ENCODE results near the gene ERC2. TPM values are rescaled to one million over a fixed set of nuclear protein-coding genes. Genes with fewer than 3 reads are reported as not detected.

ERC2 gene
- total and polyA plus RNA-seq, 5 donors from 2014 or later = not detected

GRCh38 chr3:55678546-55679216 lies 789.6 kb downstream of the ERC2 start:
- Mint-ChIP-seq H3K36me3 (no peaks in the 10 kb centered on the region), H3K27ac (no peak overlapping the region), H3K4me3 (no peak overlapping the region), H3K9me3 (peaks cover 0 to 4% (median 0%) of the 10 kb centered on the region in 7 donors), H3K4me1 (no peaks in the 10 kb centered on the region), H3K27me3 (peaks cover 4% of the 10 kb centered on the region)
- Histone ChIP-seq H3K27me3 (ENCODE audit: control insufficient read depth, insufficient read depth, low read length) (no peaks in the 10 kb centered on the region), H3K27ac (ENCODE audit: insufficient read depth, low read length, poor library complexity, severe bottlenecking) (no peak overlapping the region), H3K36me3 (ENCODE audit: control insufficient read depth, insufficient read depth, low read length) (no peaks in the 10 kb centered on the region), H3K4me3 (ENCODE audit: low read depth, low read length) (no peak overlapping the region), H3K4me1 (ENCODE audit: control insufficient read depth, insufficient read depth, low read length, poor library complexity, severe bottlenecking) (no peaks in the 10 kb centered on the region), H3K9me3 (ENCODE audit: control insufficient read depth in 2 of 2, low read length in 2 of 2) (no peaks in the 10 kb centered on the region)
- no peak for DNase-seq
- ATAC-seq (ENCODE audit: low read depth in 2 of 2) = no peak

- no peaks in the 10 kb centered on the region for H3K27me3 ChIP-seq (ENCODE audit: control insufficient read depth, insufficient read depth, low read length)
- H3K27ac Mint-ChIP-seq = no peak overlapping the region
- H3K9me3 ChIP-seq (ENCODE audit: control insufficient read depth in 2 of 2, low read length in 2 of 2) = no peaks in the 10 kb centered on the region
- H3K27ac ChIP-seq (ENCODE audit: insufficient read depth, low read length, poor library complexity, severe bottlenecking) = no peak overlapping the region
- H3K36me3 ChIP-seq (ENCODE audit: control insufficient read depth, insufficient read depth, low read length) = no peaks in the 10 kb centered on the region
- no peaks in the 10 kb centered on the region for H3K36me3 Mint-ChIP-seq
- peaks cover 4% of the 10 kb centered on the region for H3K27me3 Mint-ChIP-seq
- DNase-seq (no peak), ATAC-seq (ENCODE audit: low read depth in 2 of 2) (no peak)
- no peaks in the 10 kb centered on the region for H3K4me1 ChIP-seq (ENCODE audit: control insufficient read depth, insufficient read depth, low read length, poor library complexity, severe bottlenecking)
- H3K9me3 Mint-ChIP-seq = peaks cover 0 to 4% (median 0%) of the 10 kb centered on the region in 7 donors
- H3K4me1 Mint-ChIP-seq = no peaks in the 10 kb centered on the region
- no peak overlapping the region for H3K4me3 Mint-ChIP-seq
- no peak overlapping the region for H3K4me3 ChIP-seq (ENCODE audit: low read depth, low read length)
These were observed 791.6 kb downstream of the ERC2 start for GRCh38 chr3:55676643-55677042.

DNA sequence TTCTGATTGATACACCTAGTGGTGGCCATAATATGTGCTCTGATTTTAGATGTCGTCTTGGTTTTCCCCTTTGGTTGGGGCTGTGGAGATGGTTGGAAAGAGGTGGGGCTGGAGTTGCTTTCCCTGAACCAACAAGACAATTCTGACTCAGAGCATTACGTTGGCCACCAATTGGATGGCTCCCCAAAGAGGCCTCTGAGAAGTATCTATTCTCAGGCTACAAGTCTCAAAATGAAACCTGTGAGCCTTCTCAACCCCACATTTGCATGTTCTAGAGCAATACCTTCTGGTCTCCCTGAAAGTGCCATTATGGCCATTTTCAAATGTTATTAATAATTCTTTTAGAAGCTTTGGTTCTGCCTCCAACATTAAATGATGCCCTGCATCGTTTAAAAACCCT lies 792.8 kb downstream of the ERC2 start:
- H3K4me1 Mint-ChIP-seq = no peaks in the 10 kb centered on the region
- H3K4me1 ChIP-seq (ENCODE audit: control insufficient read depth, insufficient read depth, low read length, poor library complexity, severe bottlenecking) = no peaks in the 10 kb centered on the region
- H3K27ac Mint-ChIP-seq = no peak overlapping the region
- no peaks in the 10 kb centered on the region for H3K9me3 ChIP-seq (ENCODE audit: control insufficient read depth in 2 of 2, low read length in 2 of 2)
- ATAC-seq (ENCODE audit: low read depth in 2 of 2) (no peak), DNase-seq (no peak)
- H3K36me3 ChIP-seq (ENCODE audit: control insufficient read depth, insufficient read depth, low read length) = no peaks in the 10 kb centered on the region
- H3K9me3 Mint-ChIP-seq = peaks cover 0 to 4% (median 0%) of the 10 kb centered on the region in 7 donors
- H3K4me3 ChIP-seq (ENCODE audit: low read depth, low read length) = no peak overlapping the region
- H3K27me3 Mint-ChIP-seq = peaks cover 4% of the 10 kb centered on the region
- no peak overlapping the region for H3K27ac ChIP-seq (ENCODE audit: insufficient read depth, low read length, poor library complexity, severe bottlenecking)
- H3K4me3 Mint-ChIP-seq = no peak overlapping the region
- H3K27me3 ChIP-seq (ENCODE audit: control insufficient read depth, insufficient read depth, low read length) = no peaks in the 10 kb centered on the region
- no peaks in the 10 kb centered on the region for H3K36me3 Mint-ChIP-seq

GRCh38 chr3:55673764-55674163 lies 794.5 kb downstream of the ERC2 start:
- H3K27me3 ChIP-seq (ENCODE audit: control insufficient read depth, insufficient read depth, low read length) = no peaks in the 10 kb centered on the region
- H3K4me1 Mint-ChIP-seq = no peaks in the 10 kb centered on the region
- ATAC-seq (ENCODE audit: low read depth in 2 of 2) (no peak), DNase-seq (no peak)
- H3K27me3 Mint-ChIP-seq = no peaks in the 10 kb centered on the region
- H3K27ac ChIP-seq (ENCODE audit: insufficient read depth, low read length, poor library complexity, severe bottlenecking) = no peak overlapping the region
- H3K9me3 ChIP-seq (ENCODE audit: control insufficient read depth in 2 of 2, low read length in 2 of 2) = no peaks in the 10 kb centered on the region
- no peak overlapping the region for H3K4me3 Mint-ChIP-seq
- H3K36me3 ChIP-seq (ENCODE audit: control insufficient read depth, insufficient read depth, low read length) = no peaks in the 10 kb centered on the region
- H3K27ac Mint-ChIP-seq = no peak overlapping the region
- peaks cover 0 to 9% (median 2%) of the 10 kb centered on the region in 7 donors for H3K9me3 Mint-ChIP-seq
- H3K4me3 ChIP-seq (ENCODE audit: low read depth, low read length) = no peak overlapping the region
- H3K36me3 Mint-ChIP-seq = no peaks in the 10 kb centered on the region
- no peaks in the 10 kb centered on the region for H3K4me1 ChIP-seq (ENCODE audit: control insufficient read depth, insufficient read depth, low read length, poor library complexity, severe bottlenecking)

- H3K27me3 ChIP-seq (ENCODE audit: control insufficient read depth, insufficient read depth, low read length) = no peaks in the 10 kb centered on the region
- H3K4me1 ChIP-seq (ENCODE audit: control insufficient read depth, insufficient read depth, low read length, poor library complexity, severe bottlenecking) = no peaks in the 10 kb centered on the region
- no peaks in the 10 kb centered on the region for H3K4me1 Mint-ChIP-seq
- no peak overlapping the region for H3K4me3 Mint-ChIP-seq
- no peak overlapping the region for H3K27ac Mint-ChIP-seq
- no peaks in the 10 kb centered on the region for H3K36me3 Mint-ChIP-seq
- H3K27ac ChIP-seq (ENCODE audit: insufficient read depth, low read length, poor library complexity, severe bottlenecking) = no peak overlapping the region
- H3K27me3 Mint-ChIP-seq = no peaks in the 10 kb centered on the region
- peaks cover 0 to 5% (median 2%) of the 10 kb centered on the region in 7 donors for H3K9me3 Mint-ChIP-seq
- no peaks in the 10 kb centered on the region for H3K36me3 ChIP-seq (ENCODE audit: control insufficient read depth, insufficient read depth, low read length)
- H3K4me3 ChIP-seq (ENCODE audit: low read depth, low read length) = no peak overlapping the region
- DNase-seq = no peak
- ATAC-seq (ENCODE audit: low read depth in 2 of 2) = no peak
- no peaks in the 10 kb centered on the region for H3K9me3 ChIP-seq (ENCODE audit: control insufficient read depth in 2 of 2, low read length in 2 of 2)
These were observed 799.1 kb downstream of the ERC2 start for GRCh38 chr3:55669133-55669532.

DNA sequence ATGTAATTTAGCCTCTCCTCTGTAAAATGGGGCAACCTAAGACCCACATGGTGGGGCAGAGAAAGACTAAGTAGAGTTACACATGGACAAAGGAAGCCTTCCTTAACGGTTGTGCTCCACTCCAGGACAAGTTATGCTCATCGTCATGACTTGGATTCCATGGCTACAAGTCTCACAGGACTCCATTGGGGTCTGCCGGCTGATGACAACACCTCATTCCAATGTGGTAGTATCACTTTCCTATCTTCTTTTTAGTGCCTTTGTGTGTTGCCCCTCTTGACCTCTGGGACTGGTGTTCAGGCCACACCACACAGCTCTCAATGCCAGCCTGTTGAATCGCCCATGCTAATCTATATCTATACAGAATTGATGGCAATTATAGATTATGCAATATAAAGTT lies 799.9 kb downstream of the ERC2 start:
- no peak for DNase-seq
- Mint-ChIP-seq H3K27me3 (no peaks in the 10 kb centered on the region), H3K36me3 (no peaks in the 10 kb centered on the region), H3K4me3 (no peak overlapping the region), H3K9me3 (peaks cover 0 to 5% (median 2%) of the 10 kb centered on the region in 7 donors), H3K4me1 (no peaks in the 10 kb centered on the region), H3K27ac (no peak overlapping the region)
- Histone ChIP-seq H3K27ac (ENCODE audit: insufficient read depth, low read length, poor library complexity, severe bottlenecking) (no peak overlapping the region), H3K36me3 (ENCODE audit: control insufficient read depth, insufficient read depth, low read length) (no peaks in the 10 kb centered on the region), H3K9me3 (ENCODE audit: control insufficient read depth in 2 of 2, low read length in 2 of 2) (no peaks in the 10 kb centered on the region), H3K4me3 (ENCODE audit: low read depth, low read length) (no peak overlapping the region), H3K4me1 (ENCODE audit: control insufficient read depth, insufficient read depth, low read length, poor library complexity, severe bottlenecking) (no peaks in the 10 kb centered on the region), H3K27me3 (ENCODE audit: control insufficient read depth, insufficient read depth, low read length) (no peaks in the 10 kb centered on the region)
- no peak for ATAC-seq (ENCODE audit: low read depth in 2 of 2)

- H3K27me3 ChIP-seq (ENCODE audit: control insufficient read depth, insufficient read depth, low read length) = no peaks in the 10 kb centered on the region
- Mint-ChIP-seq H3K4me1 (no peaks in the 10 kb centered on the region), H3K4me3 (no peak overlapping the region), H3K27me3 (no peaks in the 10 kb centered on the region), H3K9me3 (peaks cover 0 to 6% (median 1%) of the 10 kb centered on the region in 7 donors), H3K27ac (no peak overlapping the region), H3K36me3 (no peaks in the 10 kb centered on the region)
- H3K9me3 ChIP-seq (ENCODE audit: control insufficient read depth in 2 of 2, low read length in 2 of 2) = no peaks in the 10 kb centered on the region
- ATAC-seq (ENCODE audit: low read depth in 2 of 2) (no peak), DNase-seq (no peak)
- no peak overlapping the region for H3K27ac ChIP-seq (ENCODE audit: insufficient read depth, low read length, poor library complexity, severe bottlenecking)
- no peaks in the 10 kb centered on the region for H3K4me1 ChIP-seq (ENCODE audit: control insufficient read depth, insufficient read depth, low read length, poor library complexity, severe bottlenecking)
- H3K4me3 ChIP-seq (ENCODE audit: low read depth, low read length) = no peak overlapping the region
- H3K36me3 ChIP-seq (ENCODE audit: control insufficient read depth, insufficient read depth, low read length) = no peaks in the 10 kb centered on the region
These were observed 803.9 kb downstream of the ERC2 start for GRCh38 chr3:55664387-55664786.

DNA sequence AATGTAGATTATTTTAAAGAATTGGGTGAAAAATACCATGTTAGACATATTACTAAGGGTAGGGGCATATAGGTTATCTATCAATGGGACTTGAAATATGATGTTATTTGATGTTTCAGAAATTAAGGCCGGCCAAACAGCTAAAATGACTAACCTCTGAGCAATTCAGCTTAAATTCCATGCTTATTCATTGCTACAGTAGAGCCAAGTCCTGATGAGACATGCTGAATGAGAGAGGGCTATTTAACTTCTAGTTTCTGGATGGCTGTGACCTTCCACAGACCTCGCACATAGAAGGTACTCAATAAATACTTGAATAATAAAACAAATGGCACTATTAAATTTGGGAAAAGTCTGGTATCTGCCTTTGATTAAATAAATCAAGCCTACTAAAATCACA lies 805.6 kb downstream of the ERC2 start:
- Mint-ChIP-seq H3K36me3 (no peaks in the 10 kb centered on the region), H3K4me3 (no peak overlapping the region), H3K27ac (no peak overlapping the region), H3K27me3 (no peaks in the 10 kb centered on the region), H3K9me3 (peaks cover 0 to 6% (median 2%) of the 10 kb centered on the region in 7 donors), H3K4me1 (no peaks in the 10 kb centered on the region)
- no peaks in the 10 kb centered on the region for H3K9me3 ChIP-seq (ENCODE audit: control insufficient read depth in 2 of 2, low read length in 2 of 2)
- H3K4me1 ChIP-seq (ENCODE audit: control insufficient read depth, insufficient read depth, low read length, poor library complexity, severe bottlenecking) = no peaks in the 10 kb centered on the region
- H3K4me3 ChIP-seq (ENCODE audit: low read depth, low read length) = no peak overlapping the region
- DNase-seq (no peak), ATAC-seq (ENCODE audit: low read depth in 2 of 2) (no peak)
- H3K27me3 ChIP-seq (ENCODE audit: control insufficient read depth, insufficient read depth, low read length) = no peaks in the 10 kb centered on the region
- no peaks in the 10 kb centered on the region for H3K36me3 ChIP-seq (ENCODE audit: control insufficient read depth, insufficient read depth, low read length)
- no peak overlapping the region for H3K27ac ChIP-seq (ENCODE audit: insufficient read depth, low read length, poor library complexity, severe bottlenecking)

Data from CD4-positive, CD25-positive, alpha-beta regulatory T cell (primary cell).